NAMALWA (cell line): ENCODE results near the gene ABCG4.
"Not testable (repeated sequence)": the region's sequence is repeated elsewhere in the genome, so short reads cannot be mapped to it uniquely, and the experiment has no call there.

Experiments
- DNase-seq: peaks from one replicate; pipeline ENCODE4 v3.0.0-alpha.2; 2015; ENCODE audit warnings: low spot score

Gene ABCG4

GRCh38 chr11:119149018-119149785 is at the start of gene ABCG4:
ABCG4 (plus strand) TSS chr11:119149052; CDS start chr11:119149966, 914 bp downstream.
- DNase-seq = no peak

- no peak for DNase-seq
Observed at GRCh38 chr11:119099711-119100110, 49.1 kb upstream of the ABCG4 start.

GRCh38 chr11:119100246-119100970 is 48.4 kb upstream of the ABCG4 start:
- DNase-seq = no peak

GRCh38 chr11:119100994-119101758 is 47.7 kb upstream of the ABCG4 start:
- peak; percentile 47 for DNase-seq

GRCh38 chr11:119101759-119102423 is 47.0 kb upstream of the ABCG4 start, which contains the start of gene DPAGT1:
DPAGT1 (minus strand) TSS chr11:119101853; CDS start chr11:119101655, 198 bp downstream.
- peak; percentile 94 for DNase-seq

GRCh38 chr11:119103161-119103664 is 45.6 kb upstream of the ABCG4 start:
- DNase-seq = not testable (repeated sequence)

- no peak for DNase-seq
Observed at GRCh38 chr11:119103793-119104192, 45.1 kb upstream of the ABCG4 start.

- peak; percentile 93 for DNase-seq
Observed at GRCh38 chr11:119106564-119107537, 42.0 kb upstream of the ABCG4 start, which contains the start of gene C2CD2L. C2CD2L (plus strand) TSS chr11:119107344; CDS start chr11:119107742, 398 bp downstream.

GRCh38 chr11:119107538-119108145 is 41.2 kb upstream of the ABCG4 start:
- peak; percentile 43 for DNase-seq

GRCh38 chr11:119108146-119108856 is 40.6 kb upstream of the ABCG4 start:
- peak; percentile 72 for DNase-seq

- no peak for DNase-seq
Observed at GRCh38 chr11:119108857-119109221, 40.0 kb upstream of the ABCG4 start.

- DNase-seq = no peak
Observed at GRCh38 chr11:119109843-119110242, 39.0 kb upstream of the ABCG4 start.

GRCh38 chr11:119110439-119110838 is 38.4 kb upstream of the ABCG4 start:
- no peak for DNase-seq

- DNase-seq = no peak
Observed at GRCh38 chr11:119111361-119111925, 37.4 kb upstream of the ABCG4 start.

- DNase-seq = no peak
Observed at GRCh38 chr11:119112314-119113020, 36.4 kb upstream of the ABCG4 start.

GRCh38 chr11:119113716-119114115 is 35.1 kb upstream of the ABCG4 start:
- DNase-seq = no peak

- no peak for DNase-seq
Observed at GRCh38 chr11:119114351-119114750, 34.5 kb upstream of the ABCG4 start.
